Measurements from ENCODE around the gene OMP.

OMP gene

GRCh38 chr11:77110836-77111235, 8.2 kb downstream of the OMP start:
- H3K9ac ChIP-seq, result no peak overlapping the region; the same call in 1 of the 2 replicates
- H3K4me1 ChIP-seq, result peaks cover 66% of the 10 kb centered on the region
- H3K36me3 ChIP-seq, result no peaks in the 10 kb centered on the region
- H3K9me3 ChIP-seq, result no peaks in the 10 kb centered on the region
- peak overlapping the region; percentile 64; the same call in 1 of the 2 replicates for H3K27ac ChIP-seq
- H4K20me1 ChIP-seq, result no peaks in the 10 kb centered on the region
- no peak overlapping the region for H3K4me3 ChIP-seq
- no peaks in the 10 kb centered on the region for H3K27me3 ChIP-seq
- no peak for TF ChIP-seq Cebpa-rat (IDR thresholded peaks at IDR 0.05)
- peak overlapping the region; percentile 85 for H3K4me2 ChIP-seq

DNA sequence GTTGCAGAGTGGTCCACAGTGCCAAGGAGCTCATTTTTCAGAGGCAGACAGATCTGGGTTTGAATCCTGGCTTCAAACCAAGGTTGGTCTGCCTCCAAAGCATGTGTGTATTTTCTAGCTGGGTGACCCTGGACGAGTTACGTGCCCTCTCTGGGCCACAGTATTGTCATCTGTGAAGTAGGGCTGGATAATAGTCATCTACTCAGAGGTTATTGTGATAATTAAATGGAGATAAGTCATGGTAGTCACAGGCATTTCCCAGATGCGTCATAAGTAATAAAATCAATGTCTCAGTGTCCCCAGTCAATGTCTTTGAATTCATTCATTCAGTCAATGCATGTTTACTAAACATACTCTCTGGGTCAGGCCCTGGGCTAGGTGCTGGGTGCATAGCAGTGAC, 8.6 kb downstream of the OMP start:
- Histone ChIP-seq H3K9ac (no peak overlapping the region), H3K4me2 (peak overlapping the region; percentile 85), H3K36me3 (no peaks in the 10 kb centered on the region), H3K4me3 (no peak overlapping the region), H3K27me3 (no peaks in the 10 kb centered on the region), H4K20me1 (no peaks in the 10 kb centered on the region), H3K4me1 (peaks cover 64% of the 10 kb centered on the region), H3K9me3 (no peaks in the 10 kb centered on the region), H3K27ac (0 out of 2 replicates have a peak overlapping the region, but pooled peaks have one; percentile 64)
- no peak for TF ChIP-seq Cebpa-rat (IDR thresholded peaks at IDR 0.05)

DNA sequence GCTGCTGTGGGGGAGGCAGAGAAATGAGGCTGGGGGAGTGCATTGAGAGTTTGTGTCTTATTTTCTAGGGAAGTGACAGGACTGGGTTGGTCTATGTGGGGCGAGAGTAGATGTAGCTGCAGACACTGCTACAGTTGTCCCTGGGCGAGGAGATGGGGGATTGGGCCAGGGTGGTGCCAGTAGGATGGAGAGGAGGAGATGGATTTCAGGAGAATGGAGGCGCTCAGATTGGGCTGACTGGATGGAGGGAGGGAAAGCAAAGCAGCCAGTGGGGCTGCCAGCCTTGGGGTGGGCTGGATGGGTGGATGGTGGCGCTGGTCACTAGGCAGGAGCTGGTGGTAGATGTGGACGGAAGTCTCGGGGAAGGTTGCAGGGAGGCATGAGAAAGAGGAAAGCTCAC, 9.3 kb downstream of the OMP start:
- H3K9ac ChIP-seq, result no peak overlapping the region
- peaks cover 64% of the 10 kb centered on the region for H3K4me1 ChIP-seq
- H4K20me1 ChIP-seq, result no peaks in the 10 kb centered on the region
- no peaks in the 10 kb centered on the region for H3K36me3 ChIP-seq
- H3K9me3 ChIP-seq, result no peaks in the 10 kb centered on the region
- H3K4me3 ChIP-seq, result no peak overlapping the region
- no peak for TF ChIP-seq Cebpa-rat (IDR thresholded peaks at IDR 0.05)
- H3K4me2 ChIP-seq, result no peak overlapping the region
- H3K27me3 ChIP-seq, result no peaks in the 10 kb centered on the region
- no peak overlapping the region for H3K27ac ChIP-seq

- H4K20me1 ChIP-seq, result no peaks in the 10 kb centered on the region
- H3K9ac ChIP-seq, result no peak overlapping the region
Observed at GRCh38 chr11:77112641-77113381, 10.2 kb downstream of the OMP start.

GRCh38 chr11:77113382-77114088, 10.9 kb downstream of the OMP start:
- TF ChIP-seq Cebpa-rat (IDR thresholded peaks at IDR 0.05), result no peak
- H3K4me2 ChIP-seq, result peak overlapping the region; percentile 22
- H3K4me1 ChIP-seq, result peaks cover 58% of the 10 kb centered on the region
- H4K20me1 ChIP-seq, result no peaks in the 10 kb centered on the region
- no peak overlapping the region for H3K4me3 ChIP-seq
- H3K27ac ChIP-seq, result peak overlapping the region; percentile 38; the same call in 1 of the 2 replicates
- H3K36me3 ChIP-seq, result peaks cover 5% of the 10 kb centered on the region; the same call in 1 of the 2 replicates
- no peak overlapping the region for H3K9ac ChIP-seq
- H3K27me3 ChIP-seq, result no peaks in the 10 kb centered on the region
- H3K9me3 ChIP-seq, result no peaks in the 10 kb centered on the region

More at GRCh38 chr11:77112641-77113381, 10.2 kb downstream of the OMP start:
- H3K4me2 ChIP-seq, result peak overlapping the region; percentile 22
- TF ChIP-seq Cebpa-rat (IDR thresholded peaks at IDR 0.05), result no peak
- no peaks in the 10 kb centered on the region for H3K36me3 ChIP-seq
- H3K4me1 ChIP-seq, result peaks cover 64% of the 10 kb centered on the region
- H3K9me3 ChIP-seq, result no peaks in the 10 kb centered on the region
- H3K4me3 ChIP-seq, result no peak overlapping the region
- H3K27me3 ChIP-seq, result no peaks in the 10 kb centered on the region
- peak overlapping the region; percentile 38; the same call in 1 of the 2 replicates for H3K27ac ChIP-seq

GRCh38 chr11:77114089-77114463, 11.4 kb downstream of the OMP start:
- no peak overlapping the region for H3K4me2 ChIP-seq

GRCh38 chr11:77115181-77115611, 12.6 kb downstream of the OMP start:
- no peak for TF ChIP-seq Cebpa-rat (IDR thresholded peaks at IDR 0.05)
- Histone ChIP-seq H3K27ac (no peak overlapping the region; the same call in 1 of the 2 replicates), H3K9me3 (no peaks in the 10 kb centered on the region), H3K36me3 (peaks cover 14% of the 10 kb centered on the region; the same call in 1 of the 2 replicates), H3K4me2 (no peak overlapping the region), H3K27me3 (no peaks in the 10 kb centered on the region), H4K20me1 (no peaks in the 10 kb centered on the region), H3K4me1 (peaks cover 42% of the 10 kb centered on the region), H3K4me3 (no peak overlapping the region), H3K9ac (no peak overlapping the region)

More at GRCh38 chr11:77114089-77114463, 11.4 kb downstream of the OMP start:
- Histone ChIP-seq H3K36me3 (peaks cover 10% of the 10 kb centered on the region; the same call in 1 of the 2 replicates), H3K9me3 (no peaks in the 10 kb centered on the region), H3K9ac (no peak overlapping the region), H3K4me3 (no peak overlapping the region), H3K27ac (no peak overlapping the region), H3K4me1 (peaks cover 53% of the 10 kb centered on the region), H3K27me3 (no peaks in the 10 kb centered on the region), H4K20me1 (no peaks in the 10 kb centered on the region)
- TF ChIP-seq Cebpa-rat (IDR thresholded peaks at IDR 0.05), result no peak

GRCh38 chr11:77115956-77116355, 13.3 kb downstream of the OMP start:
- TF ChIP-seq Cebpa-rat (IDR thresholded peaks at IDR 0.05), result no peak
- Histone ChIP-seq H3K27me3 (no peaks in the 10 kb centered on the region), H3K27ac (no peak overlapping the region; the same call in 1 of the 2 replicates)

DNA sequence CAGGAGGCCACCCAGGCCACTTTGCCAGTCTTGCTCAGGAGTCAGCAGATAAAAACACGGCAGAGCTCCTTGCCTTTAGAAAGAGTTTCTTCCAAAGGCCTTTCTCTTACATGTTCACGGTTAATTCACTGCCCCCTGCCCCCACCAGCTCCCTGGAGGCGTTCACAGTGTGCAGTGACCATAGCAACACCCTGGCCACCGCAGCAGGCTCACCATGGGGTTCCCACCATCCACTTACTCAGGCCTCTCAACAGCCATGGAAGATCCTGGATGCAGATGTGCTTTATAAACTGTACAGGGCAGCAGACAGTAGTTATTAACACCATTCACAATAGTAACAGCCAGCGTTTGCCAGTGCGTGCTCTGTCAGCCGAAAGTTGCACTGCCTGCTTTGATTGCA, 14.9 kb downstream of the OMP start:
- H3K4me3 ChIP-seq, result no peak overlapping the region
- H3K36me3 ChIP-seq, result peaks cover 14% of the 10 kb centered on the region; the same call in 1 of the 2 replicates

More at GRCh38 chr11:77115956-77116355, 13.3 kb downstream of the OMP start:
- Histone ChIP-seq H3K9ac (peak overlapping the region; percentile 24; the same call in 1 of the 2 replicates), H3K4me1 (peaks cover 42% of the 10 kb centered on the region), H3K36me3 (peaks cover 14% of the 10 kb centered on the region; the same call in 1 of the 2 replicates), H3K9me3 (no peaks in the 10 kb centered on the region), H3K4me3 (no peak overlapping the region), H4K20me1 (no peaks in the 10 kb centered on the region), H3K4me2 (no peak overlapping the region)

More for the DNA sequence above, 14.9 kb downstream of the OMP start:
- Histone ChIP-seq H3K27me3 (no peaks in the 10 kb centered on the region), H3K9me3 (no peaks in the 10 kb centered on the region), H3K4me1 (peaks cover 51% of the 10 kb centered on the region), H3K9ac (0 out of 2 replicates have a peak overlapping the region, but pooled peaks have one; percentile 29), H3K4me2 (peak overlapping the region; percentile 28; the same call in 1 of the 2 replicates), H3K27ac (no peak overlapping the region), H4K20me1 (no peaks in the 10 kb centered on the region; the same call in 1 of the 2 replicates)
- no peak for TF ChIP-seq Cebpa-rat (IDR thresholded peaks at IDR 0.05)
